A673 (cell line): ENCODE results near the gene UQCRQ.

ENCODE experiments used
- CTCF ChIP-seq: fragments of 300-800, 200-600 bp; sonication (generic); conservative IDR thresholded peaks from 2 replicates; pipeline ENCODE4 v1.5.1; 2017; ENCODE audit warnings: low read depth, mild to moderate bottlenecking, antibody characterized with exemption, low read length, moderate library complexity, mixed read lengths
- EZH2 ChIP-seq: fragments of 200-600 bp; sonication (generic); IDR thresholded peaks from 2 replicates; pipeline ENCODE4 v1.6.1; 2017; ENCODE audit warnings: borderline replicate concordance, low read depth, mild to moderate bottlenecking, mixed read lengths, antibody characterized with exemption, low read length; ENCODE audit not compliant: poor library complexity, severe bottlenecking

DNA sequence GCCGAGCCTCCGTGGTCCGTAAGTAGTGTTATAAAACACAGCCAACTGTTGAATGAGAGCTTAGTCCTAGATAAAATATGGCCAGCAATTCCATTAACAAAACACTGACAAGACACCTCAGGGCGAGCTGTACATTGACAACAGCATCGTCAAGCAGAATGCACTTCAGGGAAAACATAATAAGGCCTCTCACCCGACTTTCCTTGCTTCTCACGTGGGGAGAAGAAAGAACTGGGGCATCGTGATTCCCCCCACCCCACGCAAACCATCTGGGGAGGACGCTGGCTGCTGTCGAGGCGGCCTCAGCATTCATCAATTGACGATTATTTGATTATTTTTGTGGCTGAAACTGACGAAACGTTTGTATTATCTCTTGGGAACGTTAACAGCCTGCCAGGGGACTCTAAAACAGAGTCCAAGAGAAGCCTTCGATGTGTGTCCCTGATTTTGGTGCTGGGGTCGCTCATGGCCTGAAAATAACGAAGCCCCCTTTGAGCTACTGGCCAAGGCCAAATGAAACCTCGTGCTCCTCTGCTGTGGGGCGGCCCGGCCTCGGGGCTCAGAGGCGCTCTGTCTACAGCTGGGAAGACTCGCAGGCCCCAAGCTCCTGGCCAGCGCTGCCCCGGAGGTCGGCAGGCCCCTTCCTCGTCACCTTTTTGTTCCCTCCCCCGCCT is 637 bp upstream of the UQCRQ start:
- TF ChIP-seq EZH2 (no peak), CTCF (no peak)
